Measurements from ENCODE around the gene HOXC4. TPM values are rescaled to one million over a fixed set of nuclear protein-coding genes. Genes with fewer than 3 reads are reported as not detected.
A peak's percentile ranks its signal among the peaks of the same experiment; 100 is the strongest.

HOXC4 gene
- total RNA-seq, 1 donor from 2014 or later: not detected

GRCh38 chr12:54017027-54017788, 36.4 kb upstream of the HOXC4 start:
- peak overlapping the region; percentile 74 for H3K4me3 Mint-ChIP-seq (ENCODE audit: unreplicated experiment)
- no peaks in the 10 kb centered on the region for H3K36me3 Mint-ChIP-seq (ENCODE audit: low read depth)
- H3K27ac Mint-ChIP-seq (ENCODE audit: unreplicated experiment): no peak overlapping the region
- peaks cover 17% of the 10 kb centered on the region for H3K4me1 Mint-ChIP-seq (ENCODE audit: low read depth)
- no peak for DNase-seq (ENCODE audit: low spot score)
- no peaks in the 10 kb centered on the region for H3K9me3 Mint-ChIP-seq (ENCODE audit: low read depth)
- H3K27me3 Mint-ChIP-seq (ENCODE audit: low read depth): peaks cover 79% of the 10 kb centered on the region
- peak; percentile 22 for TF ChIP-seq CTCF (IDR thresholded peaks at IDR 0.05)

GRCh38 chr12:54017878-54018467, 35.7 kb upstream of the HOXC4 start:
- no peak for DNase-seq (ENCODE audit: low spot score)
- peaks cover 17% of the 10 kb centered on the region for H3K4me1 Mint-ChIP-seq (ENCODE audit: low read depth)
- no peak overlapping the region for H3K27ac Mint-ChIP-seq (ENCODE audit: unreplicated experiment)
- H3K9me3 Mint-ChIP-seq (ENCODE audit: low read depth): no peaks in the 10 kb centered on the region
- H3K4me3 Mint-ChIP-seq (ENCODE audit: unreplicated experiment): peak overlapping the region; percentile 74
- H3K27me3 Mint-ChIP-seq (ENCODE audit: low read depth): peaks cover 79% of the 10 kb centered on the region
- no peaks in the 10 kb centered on the region for H3K36me3 Mint-ChIP-seq (ENCODE audit: low read depth)
- no peak for TF ChIP-seq CTCF (IDR thresholded peaks at IDR 0.05)

DNA sequence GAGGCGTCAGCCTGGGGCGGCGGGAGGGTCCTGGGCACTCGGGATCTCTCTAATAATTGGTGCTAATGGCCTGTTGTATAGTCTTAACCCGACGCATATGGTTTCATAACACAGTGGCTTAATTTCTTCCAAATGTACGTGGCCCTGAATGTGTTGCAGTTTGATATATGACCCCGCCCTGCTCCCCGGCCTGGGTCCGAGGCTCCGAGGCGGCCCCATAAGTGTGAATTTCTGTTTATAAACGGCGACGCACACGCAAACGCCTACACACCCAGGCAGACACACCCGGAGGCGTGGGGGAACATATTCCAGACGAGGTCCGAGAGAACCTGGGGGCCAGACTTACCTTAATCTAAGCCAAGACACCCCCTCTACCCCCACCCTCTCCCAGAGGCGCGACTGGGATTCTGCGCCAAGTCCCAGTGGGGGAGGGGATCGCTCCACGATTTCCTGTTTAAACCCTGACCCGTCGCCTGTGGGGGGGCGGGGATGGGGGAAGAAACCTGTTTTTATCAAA, 35.1 kb upstream of the HOXC4 start:
- no peak for TF ChIP-seq CTCF (IDR thresholded peaks at IDR 0.05)
- DNase-seq (ENCODE audit: low spot score): no peak
- H3K9me3 Mint-ChIP-seq (ENCODE audit: low read depth): no peaks in the 10 kb centered on the region
- peak overlapping the region; percentile 74 for H3K4me3 Mint-ChIP-seq (ENCODE audit: unreplicated experiment)
- no peaks in the 10 kb centered on the region for H3K36me3 Mint-ChIP-seq (ENCODE audit: low read depth)
- H3K27ac Mint-ChIP-seq (ENCODE audit: unreplicated experiment): no peak overlapping the region
- peaks cover 17% of the 10 kb centered on the region for H3K4me1 Mint-ChIP-seq (ENCODE audit: low read depth)
- peaks cover 79% of the 10 kb centered on the region for H3K27me3 Mint-ChIP-seq (ENCODE audit: low read depth)

GRCh38 chr12:54019091-54019811, 34.4 kb upstream of the HOXC4 start:
- peaks cover 17% of the 10 kb centered on the region for H3K4me1 Mint-ChIP-seq (ENCODE audit: low read depth)
- no peak overlapping the region for H3K27ac Mint-ChIP-seq (ENCODE audit: unreplicated experiment)
- no peaks in the 10 kb centered on the region for H3K36me3 Mint-ChIP-seq (ENCODE audit: low read depth)
- no peak for DNase-seq (ENCODE audit: low spot score)
- H3K27me3 Mint-ChIP-seq (ENCODE audit: low read depth): peaks cover 81% of the 10 kb centered on the region
- no peak for TF ChIP-seq CTCF (IDR thresholded peaks at IDR 0.05)
- H3K4me3 Mint-ChIP-seq (ENCODE audit: unreplicated experiment): no peak overlapping the region
- no peaks in the 10 kb centered on the region for H3K9me3 Mint-ChIP-seq (ENCODE audit: low read depth)

- no peaks in the 10 kb centered on the region for H3K9me3 Mint-ChIP-seq (ENCODE audit: low read depth)
- peaks cover 79% of the 10 kb centered on the region for H3K27me3 Mint-ChIP-seq (ENCODE audit: low read depth)
- no peaks in the 10 kb centered on the region for H3K36me3 Mint-ChIP-seq (ENCODE audit: low read depth)
- no peak overlapping the region for H3K27ac Mint-ChIP-seq (ENCODE audit: unreplicated experiment)
- TF ChIP-seq CTCF (IDR thresholded peaks at IDR 0.05): no peak
- no peak for DNase-seq (ENCODE audit: low spot score)
- H3K4me1 Mint-ChIP-seq (ENCODE audit: low read depth): peaks cover 17% of the 10 kb centered on the region
- peak overlapping the region; percentile 34 for H3K4me3 Mint-ChIP-seq (ENCODE audit: unreplicated experiment)
Observed at GRCh38 chr12:54019924-54020590, 33.6 kb upstream of the HOXC4 start.
